Prostate gland (tissue), 2 donors: ENCODE data around the gene TCP1.

ENCODE experiments used
- POLR2A ChIP-seq: fragments of 450-650 bp; IDR thresholded peaks from one replicate; pipeline ENCODE4 v1.6.1; 2016; ENCODE audit warnings: antibody characterized with exemption, mild to moderate bottlenecking
- POLR2AphosphoS5 ChIP-seq: sonication (generic); formaldehyde crosslinking; IDR thresholded peaks from one replicate; pipeline ENCODE4 v1.6.1; 2017; ENCODE audit warnings: antibody characterized with exemption
- TF ChIP-seq, protein P1 (sequence below), 4 experiments: fragments of 200-600 bp in 2 of 4; fragments of 450-650 bp in 2 of 4; sonication (generic) in 2 of 4; IDR thresholded peaks; 1 replicate in 3 of 4; 2 replicates in 1 of 4; pipeline ENCODE4 v1.5.1; 2016 to 2019; ENCODE audit warnings: antibody characterized with exemption in 4 of 4, mild to moderate bottlenecking in 2 of 4, moderate library complexity in 2 of 4

DNA sequence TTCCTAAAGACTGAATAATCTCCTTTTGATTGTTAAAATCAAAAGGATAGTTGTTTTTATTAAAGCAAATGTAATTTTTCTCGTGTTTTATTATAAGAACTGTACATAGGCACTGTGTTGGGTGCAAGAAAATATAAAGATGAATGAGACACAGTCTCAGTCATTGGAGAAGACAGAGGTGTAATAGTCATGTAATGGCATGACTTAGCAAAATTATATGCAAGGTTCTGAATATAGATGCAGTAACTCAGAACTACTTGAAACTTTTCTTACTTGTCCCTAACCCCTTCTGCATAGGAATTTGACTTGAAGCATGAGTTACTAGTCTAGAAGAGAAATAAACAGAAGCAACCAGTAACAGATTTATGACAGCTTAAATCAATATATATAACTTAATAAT, 47.2 kb downstream of the TCP1 start:
- TF ChIP-seq, protein P1, sequence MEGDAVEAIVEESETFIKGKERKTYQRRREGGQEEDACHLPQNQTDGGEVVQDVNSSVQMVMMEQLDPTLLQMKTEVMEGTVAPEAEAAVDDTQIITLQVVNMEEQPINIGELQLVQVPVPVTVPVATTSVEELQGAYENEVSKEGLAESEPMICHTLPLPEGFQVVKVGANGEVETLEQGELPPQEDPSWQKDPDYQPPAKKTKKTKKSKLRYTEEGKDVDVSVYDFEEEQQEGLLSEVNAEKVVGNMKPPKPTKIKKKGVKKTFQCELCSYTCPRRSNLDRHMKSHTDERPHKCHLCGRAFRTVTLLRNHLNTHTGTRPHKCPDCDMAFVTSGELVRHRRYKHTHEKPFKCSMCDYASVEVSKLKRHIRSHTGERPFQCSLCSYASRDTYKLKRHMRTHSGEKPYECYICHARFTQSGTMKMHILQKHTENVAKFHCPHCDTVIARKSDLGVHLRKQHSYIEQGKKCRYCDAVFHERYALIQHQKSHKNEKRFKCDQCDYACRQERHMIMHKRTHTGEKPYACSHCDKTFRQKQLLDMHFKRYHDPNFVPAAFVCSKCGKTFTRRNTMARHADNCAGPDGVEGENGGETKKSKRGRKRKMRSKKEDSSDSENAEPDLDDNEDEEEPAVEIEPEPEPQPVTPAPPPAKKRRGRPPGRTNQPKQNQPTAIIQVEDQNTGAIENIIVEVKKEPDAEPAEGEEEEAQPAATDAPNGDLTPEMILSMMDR (IDR thresholded peaks at IDR 0.05): no peak
- TF ChIP-seq POLR2AphosphoS5 (no peak), POLR2A (no peak)
